ENCODE data around the gene KERA. TPM values are rescaled to one million over a fixed set of nuclear protein-coding genes. Genes with fewer than 3 reads are reported as not detected.

Gene KERA
- total RNA-seq, 1 donor from 2014 or later = not detected

DNA sequence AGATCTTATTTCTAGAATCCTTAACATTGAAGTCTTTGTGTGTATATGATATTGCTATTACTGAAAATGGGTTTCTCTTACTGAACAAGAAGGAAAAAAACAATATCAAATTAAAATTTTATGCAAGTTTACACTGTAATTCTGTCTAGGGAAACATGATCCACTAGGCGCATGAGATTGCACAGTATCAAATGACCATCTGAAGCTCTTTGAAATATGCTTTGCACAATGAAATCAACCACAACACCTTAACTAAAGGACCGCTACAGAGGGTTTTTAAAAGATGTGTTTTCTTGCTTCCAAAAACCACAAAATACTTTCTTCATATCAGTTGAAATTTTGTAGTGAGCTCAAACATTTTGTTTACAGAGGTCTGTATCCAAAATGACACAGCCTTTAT, 15.1 kb upstream of the KERA start:
- Histone ChIP-seq H3K36me3 (no peaks in the 10 kb centered on the region), H3K9me3 (no peaks in the 10 kb centered on the region), H3K4me1 (no peaks in the 10 kb centered on the region), H3K27me3 (no peaks in the 10 kb centered on the region), H3K4me3 (no peak overlapping the region), H3K27ac (no peak overlapping the region)
- TF ChIP-seq, protein P1, sequence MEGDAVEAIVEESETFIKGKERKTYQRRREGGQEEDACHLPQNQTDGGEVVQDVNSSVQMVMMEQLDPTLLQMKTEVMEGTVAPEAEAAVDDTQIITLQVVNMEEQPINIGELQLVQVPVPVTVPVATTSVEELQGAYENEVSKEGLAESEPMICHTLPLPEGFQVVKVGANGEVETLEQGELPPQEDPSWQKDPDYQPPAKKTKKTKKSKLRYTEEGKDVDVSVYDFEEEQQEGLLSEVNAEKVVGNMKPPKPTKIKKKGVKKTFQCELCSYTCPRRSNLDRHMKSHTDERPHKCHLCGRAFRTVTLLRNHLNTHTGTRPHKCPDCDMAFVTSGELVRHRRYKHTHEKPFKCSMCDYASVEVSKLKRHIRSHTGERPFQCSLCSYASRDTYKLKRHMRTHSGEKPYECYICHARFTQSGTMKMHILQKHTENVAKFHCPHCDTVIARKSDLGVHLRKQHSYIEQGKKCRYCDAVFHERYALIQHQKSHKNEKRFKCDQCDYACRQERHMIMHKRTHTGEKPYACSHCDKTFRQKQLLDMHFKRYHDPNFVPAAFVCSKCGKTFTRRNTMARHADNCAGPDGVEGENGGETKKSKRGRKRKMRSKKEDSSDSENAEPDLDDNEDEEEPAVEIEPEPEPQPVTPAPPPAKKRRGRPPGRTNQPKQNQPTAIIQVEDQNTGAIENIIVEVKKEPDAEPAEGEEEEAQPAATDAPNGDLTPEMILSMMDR (IDR thresholded peaks at IDR 0.05) = no peak
- DNase-seq (no peak), ATAC-seq (no peak)
- intact Hi-C loops (cut with DNase I) = no loop called here

DNA sequence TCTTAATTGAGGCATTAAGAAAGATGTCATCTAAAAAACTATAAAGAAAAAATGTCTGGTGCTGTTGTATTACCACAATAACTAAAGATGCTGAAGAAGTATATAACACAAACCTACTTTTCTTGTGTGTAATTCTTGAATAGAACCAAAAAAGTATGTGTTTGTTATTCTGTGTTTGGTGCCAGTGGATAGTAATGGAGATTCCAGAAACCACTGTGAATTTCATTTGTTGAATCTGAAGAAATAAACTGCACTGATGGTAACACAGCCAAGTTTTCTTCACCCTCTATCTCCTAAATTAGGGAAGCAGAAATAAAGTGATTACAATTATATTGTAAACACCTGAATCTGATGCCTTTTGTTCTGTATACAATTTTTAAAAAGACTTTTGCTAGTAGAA, 13.1 kb upstream of the KERA start:
- TF ChIP-seq, protein P1 (IDR thresholded peaks at IDR 0.05) = no peak
- ATAC-seq (no peak), DNase-seq (no peak)
- Histone ChIP-seq H3K36me3 (no peaks in the 10 kb centered on the region), H3K9me3 (no peaks in the 10 kb centered on the region), H3K4me1 (no peaks in the 10 kb centered on the region), H3K27me3 (no peaks in the 10 kb centered on the region), H3K27ac (no peak overlapping the region), H3K4me3 (no peak overlapping the region)
- intact Hi-C loops (cut with DNase I) = no loop called here

DNA sequence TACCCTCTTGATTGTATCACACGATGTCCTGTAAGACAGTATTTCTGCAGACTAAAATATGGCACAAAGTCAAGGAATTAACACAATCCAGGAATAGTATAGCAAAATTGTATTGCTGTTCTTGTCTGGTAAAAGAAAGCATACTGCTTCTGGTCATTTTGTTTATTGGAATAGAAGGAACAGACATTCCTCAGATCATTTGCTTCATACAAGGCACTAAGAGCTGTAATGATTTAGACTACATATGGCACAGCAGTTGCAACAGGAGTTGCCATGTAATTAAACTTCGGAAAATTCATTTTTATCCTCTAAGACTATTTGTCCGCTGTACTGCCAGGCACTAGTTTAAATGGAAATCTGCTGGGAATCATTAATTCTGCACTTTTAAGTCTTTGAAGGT, 7.6 kb upstream of the KERA start:
- no peak for ATAC-seq
- Histone ChIP-seq H3K4me1 (no peaks in the 10 kb centered on the region), H3K27me3 (no peaks in the 10 kb centered on the region), H3K36me3 (no peaks in the 10 kb centered on the region), H3K9me3 (no peaks in the 10 kb centered on the region), H3K27ac (no peak overlapping the region), H3K4me3 (no peak overlapping the region)
- no peak for DNase-seq
- intact Hi-C loops (cut with DNase I) = no loop called here
- TF ChIP-seq, protein P1 (IDR thresholded peaks at IDR 0.05) = no peak

DNA sequence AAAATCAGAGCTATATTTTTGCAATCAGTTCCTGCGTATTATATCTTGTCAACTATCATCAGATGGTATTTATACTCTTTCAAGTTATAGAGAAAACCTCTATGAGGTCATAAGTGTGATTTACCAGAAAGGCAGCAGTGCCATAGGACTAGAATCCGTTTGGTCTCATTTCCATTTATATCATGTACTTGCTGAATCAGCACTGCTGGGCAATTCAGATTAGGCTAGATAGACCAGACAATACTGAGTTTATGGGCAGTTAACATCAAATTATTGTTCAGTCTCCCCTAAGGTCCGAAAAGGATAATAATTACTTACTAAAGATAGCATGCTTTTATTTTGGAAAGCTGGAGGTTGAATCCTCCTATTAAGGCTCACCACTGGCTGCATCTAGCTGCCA, 6.8 kb upstream of the KERA start:
- Histone ChIP-seq H3K9me3 (no peaks in the 10 kb centered on the region), H3K4me3 (no peak overlapping the region), H3K27ac (no peak overlapping the region), H3K4me1 (no peaks in the 10 kb centered on the region), H3K27me3 (no peaks in the 10 kb centered on the region), H3K36me3 (no peaks in the 10 kb centered on the region)
- no peak for DNase-seq
- TF ChIP-seq, protein P1 (IDR thresholded peaks at IDR 0.05) = no peak
- no peak for ATAC-seq
- intact Hi-C loops (cut with DNase I) = no loop called here

DNA sequence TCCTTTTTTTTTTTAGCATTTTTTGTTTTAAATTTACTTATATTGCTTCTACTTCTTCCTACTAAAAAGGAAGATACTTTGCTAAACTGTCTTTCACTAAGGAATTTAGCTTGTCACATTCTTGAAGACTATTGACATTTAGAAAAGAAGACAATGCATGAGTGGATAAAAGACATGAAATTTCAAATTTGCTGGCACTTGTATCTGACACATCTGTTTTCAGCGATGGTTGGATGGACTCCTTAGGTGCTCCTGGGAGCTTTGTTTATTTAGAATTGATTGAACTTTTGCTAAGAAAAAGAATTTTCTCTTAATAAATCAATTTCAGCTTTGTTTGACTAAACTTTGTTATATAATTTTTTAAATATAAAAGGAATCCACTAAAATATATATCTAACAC, 3.3 kb upstream of the KERA start:
- intact Hi-C loops (cut with DNase I) = no loop called here
- Histone ChIP-seq H3K27ac (no peak overlapping the region), H3K4me1 (no peaks in the 10 kb centered on the region), H3K27me3 (no peaks in the 10 kb centered on the region), H3K4me3 (no peak overlapping the region), H3K9me3 (no peaks in the 10 kb centered on the region), H3K36me3 (no peaks in the 10 kb centered on the region)
- ATAC-seq (no peak), DNase-seq (no peak)
- TF ChIP-seq, protein P1 (IDR thresholded peaks at IDR 0.05) = no peak

DNA sequence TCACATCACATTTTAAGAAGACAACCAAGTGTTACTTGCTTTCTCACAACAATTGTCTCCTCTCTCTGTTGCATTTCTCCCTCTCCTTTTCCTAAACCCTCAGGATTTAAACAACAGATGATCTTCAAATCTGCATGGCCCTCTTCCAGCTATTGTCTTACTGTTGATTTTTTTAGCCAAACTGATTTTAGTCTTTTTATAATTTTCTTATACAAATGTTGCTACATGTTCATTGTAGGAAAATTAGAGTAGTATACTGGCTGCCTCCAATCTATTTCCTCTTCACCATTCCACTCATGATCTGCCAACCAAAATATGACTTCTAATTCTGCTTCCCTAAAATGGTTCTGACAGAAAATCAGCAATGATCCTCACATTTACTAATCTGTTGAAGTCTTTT, 1.4 kb upstream of the KERA start:
- DNase-seq = no peak
- intact Hi-C loops (cut with DNase I) = no loop called here
- TF ChIP-seq, protein P1 (IDR thresholded peaks at IDR 0.05) = no peak

More for the DNA sequence above, 1.4 kb upstream of the KERA start:
- no peaks in the 10 kb centered on the region for H3K9me3 ChIP-seq
- no peaks in the 10 kb centered on the region for H3K4me1 ChIP-seq
- no peaks in the 10 kb centered on the region for H3K27me3 ChIP-seq
- ATAC-seq = no peak
- no peak overlapping the region for H3K27ac ChIP-seq
- no peaks in the 10 kb centered on the region for H3K36me3 ChIP-seq
- no peak overlapping the region for H3K4me3 ChIP-seq
